GM21423 (cell line): ENCODE results near the gene SMAP1.
A peak's percentile ranks its signal among the peaks of the same experiment; 100 is the strongest.

Experiments
- ATAC-seq: cut with Tn5 transposase; IDR thresholded peaks from one replicate; pipeline ENCODE4 v1.9.1; 2021; ENCODE audit warnings: mild to moderate bottlenecking, moderate library complexity; ENCODE audit not compliant: unreplicated experiment

The SMAP1 gene

GRCh38 chr6:70667711-70668498 is at the start of gene SMAP1:
SMAP1 (plus strand) TSS chr6:70667883; CDS start chr6:70668024, 141 bp downstream.
- peak; percentile 84 for ATAC-seq

- no peak for ATAC-seq
Observed at GRCh38 chr6:70620746-70621145, 46.9 kb upstream of the SMAP1 start.

GRCh38 chr6:70622461-70622860 is 45.2 kb upstream of the SMAP1 start:
- no peak for ATAC-seq

- no peak for ATAC-seq
Observed at GRCh38 chr6:70625436-70625835, 42.2 kb upstream of the SMAP1 start.

GRCh38 chr6:70627500-70628254 is 40.0 kb upstream of the SMAP1 start:
- ATAC-seq = no peak

- ATAC-seq = no peak
Observed at GRCh38 chr6:70629929-70630328, 37.8 kb upstream of the SMAP1 start.

- no peak for ATAC-seq
Observed at GRCh38 chr6:70633870-70634269, 33.8 kb upstream of the SMAP1 start.

- no peak for ATAC-seq
Observed at GRCh38 chr6:70636596-70636995, 31.1 kb upstream of the SMAP1 start.

- no peak for ATAC-seq
Observed at GRCh38 chr6:70638468-70638867, 29.2 kb upstream of the SMAP1 start.

GRCh38 chr6:70651326-70651905 is 16.3 kb upstream of the SMAP1 start:
- ATAC-seq = peak; percentile 91

- ATAC-seq = no peak
Observed at GRCh38 chr6:70652216-70652615, 15.5 kb upstream of the SMAP1 start.

- ATAC-seq = no peak
Observed at GRCh38 chr6:70657706-70658105, 10.0 kb upstream of the SMAP1 start.

GRCh38 chr6:70663881-70664466 is 3.7 kb upstream of the SMAP1 start:
- ATAC-seq = no peak

GRCh38 chr6:70666706-70667105 is 977 bp upstream of the SMAP1 start:
- no peak for ATAC-seq

- ATAC-seq = no peak
Observed at GRCh38 chr6:70667256-70667710, 400 bp upstream of the SMAP1 start.

GRCh38 chr6:70668499-70668812 is 773 bp downstream of the SMAP1 start:
- peak; percentile 56 for ATAC-seq

- ATAC-seq = no peak
Observed at GRCh38 chr6:70669133-70669532, 1.4 kb downstream of the SMAP1 start.

- ATAC-seq = no peak
Observed at GRCh38 chr6:70672549-70672948, 4.9 kb downstream of the SMAP1 start.

GRCh38 chr6:70673054-70673453 is 5.4 kb downstream of the SMAP1 start:
- ATAC-seq = no peak

GRCh38 chr6:70673601-70674000 is 5.9 kb downstream of the SMAP1 start:
- no peak for ATAC-seq

- no peak for ATAC-seq
Observed at GRCh38 chr6:70675822-70676221, 8.1 kb downstream of the SMAP1 start.

GRCh38 chr6:70676821-70677220 is 9.1 kb downstream of the SMAP1 start:
- ATAC-seq = no peak
